H1 (cell line): ENCODE data around the gene CIITA. TPM values are rescaled to one million over a fixed set of nuclear protein-coding genes. Genes with fewer than 3 reads are reported as not detected.

Experiments
- CTCF ChIA-PET: fragments of 300-600 bp; sonication (Branson Sonifier 250); formaldehyde crosslinking; loops from one replicate; lab custom pipeline; 2021; ENCODE audit not compliant: partially characterized antibody; lab: Charles Lee
- POLR2A ChIA-PET: fragments of 300-600 bp; sonication (Branson Sonifier 250); formaldehyde crosslinking; loops from one replicate; lab custom pipeline; 2021; ENCODE audit warnings: inconsistent platforms; ENCODE audit not compliant: partially characterized antibody; lab: Charles Lee
- DNase-seq, 2 experiments: peaks; one replicate each; pipeline versions ENCODE4 v3.0.0 to v3.0.0-alpha.2; 2010 to 2022; ENCODE audit warnings: low spot score in 2 of 2, low read depth in 1 of 2, mixed read lengths in 1 of 2
- FAIRE-seq: peaks from 2 replicates; lab custom pipeline; 2011; peaks lifted over from hg19 to GRCh38; lab: Jason Lieb, UNC
- H2AFZ ChIP-seq: 2 replicates; pipeline ENCODE4 v1.8.1; 2012; ENCODE audit warnings: low read length, inconsistent platforms
- H2AK5ac ChIP-seq: 2 replicates; pipeline ENCODE4 v1.6.1; 2013; ENCODE audit warnings: low read depth, low read length
- H2BK120ac ChIP-seq: replicated peaks from 2 replicates; pipeline ENCODE3; 2013; ENCODE audit warnings: low read depth, low read length, inconsistent platforms
- H2BK12ac ChIP-seq: 2 replicates; pipeline ENCODE4 v1.6.1; 2013; ENCODE audit warnings: low read depth, low read length
- H2BK15ac ChIP-seq: 2 replicates; pipeline ENCODE4 v1.6.1; 2013; ENCODE audit warnings: low read length
- H2BK20ac ChIP-seq: 2 replicates; pipeline ENCODE4 v1.6.1; 2013; ENCODE audit warnings: low read length
- H2BK5ac ChIP-seq: 2 replicates; pipeline ENCODE4 v1.6.1; 2013; ENCODE audit warnings: low read depth, low read length
- H3K14ac ChIP-seq: 2 replicates; pipeline ENCODE4 v1.6.1; 2013; ENCODE audit warnings: inconsistent platforms; ENCODE audit not compliant: insufficient read length
- H3K18ac ChIP-seq: 2 replicates; pipeline ENCODE4 v1.6.1; 2013; ENCODE audit warnings: low read length; ENCODE audit errors: extremely low read depth
- H3K23ac ChIP-seq: 2 replicates; pipeline ENCODE4 v1.6.1; 2013; ENCODE audit warnings: inconsistent platforms; ENCODE audit not compliant: insufficient read length
- H3K23me2 ChIP-seq: 2 replicates; pipeline ENCODE4 v1.6.1; 2013; ENCODE audit warnings: low read depth, low read length
- H3K27ac ChIP-seq: 2 replicates; pipeline ENCODE4 v1.6.1; 2011; ENCODE audit warnings: low read depth, low read length, inconsistent platforms
- H3K27me3 ChIP-seq, 4 experiments: replicated peaks in 1 of 4; 1 replicate in 1 of 4; 2 replicates in 3 of 4; pipeline versions ENCODE4 v1.6.1 to v1.8.1; 2011 to 2013; ENCODE audit warnings: low read length in 3 of 4, mild to moderate bottlenecking in 3 of 4, inconsistent platforms in 2 of 4, mixed read lengths in 2 of 4, moderate library complexity in 1 of 4; ENCODE audit not compliant: control insufficient read depth in 3 of 4, insufficient read depth in 3 of 4; ENCODE audit errors: extremely low read depth in 1 of 4
- H3K36me3 ChIP-seq, 4 experiments: 2 replicates each; pipeline versions ENCODE4 v1.6.1 to v1.8.1; 2011 to 2013; ENCODE audit warnings: mild to moderate bottlenecking in 4 of 4, low read length in 3 of 4, moderate library complexity in 2 of 4, control low read depth in 1 of 4, inconsistent platforms in 1 of 4; ENCODE audit not compliant: insufficient read depth in 4 of 4, control insufficient read depth in 2 of 4
- H3K4ac ChIP-seq: replicated peaks from 2 replicates; pipeline ENCODE3; 2013; ENCODE audit warnings: low read length, low read depth, mixed read lengths, inconsistent platforms; ENCODE audit not compliant: insufficient read length
- H3K4me1 ChIP-seq, 4 experiments: replicated peaks in 1 of 4; 1 replicate in 1 of 4; 2 replicates in 3 of 4; pipeline versions ENCODE4 v1.6.1 to v1.8.1; 2011 to 2013; ENCODE audit warnings: low read length in 3 of 4, inconsistent platforms in 2 of 4, mixed read lengths in 1 of 4; ENCODE audit not compliant: insufficient read depth in 4 of 4, control insufficient read depth in 3 of 4
- H3K4me2 ChIP-seq, 2 experiments: 2 replicates each; pipeline versions ENCODE4 v1.6.1 to v1.8.1; 2011 to 2013; ENCODE audit warnings: low read depth in 2 of 2, low read length in 2 of 2, control low read depth in 1 of 2, inconsistent platforms in 1 of 2, mild to moderate bottlenecking in 1 of 2; ENCODE audit not compliant: insufficient read depth in 1 of 2
- H3K4me3 ChIP-seq, 4 experiments: fragments of 200-600, 300-600 bp in 1 of 4; sonication (generic), shearing (Covaris generic), sonication (Bioruptor Twin) in 1 of 4; 2 replicates each; pipeline versions ENCODE4 v1.5.1 to v1.8.1; 2011 to 2016; ENCODE audit warnings: low read length in 4 of 4, low read depth in 3 of 4, control low read depth in 2 of 4, inconsistent platforms in 2 of 4, mild to moderate bottlenecking in 2 of 4, mixed read lengths in 1 of 4, moderate library complexity in 1 of 4; ENCODE audit not compliant: insufficient read depth in 2 of 4; ENCODE audit errors: extremely low read depth in 1 of 4
- H3K56ac ChIP-seq: replicated peaks from 2 replicates; pipeline ENCODE3; 2013; ENCODE audit warnings: low read depth, mild to moderate bottlenecking, mixed read lengths, low read length, inconsistent platforms; ENCODE audit not compliant: insufficient read length
- H3K79me1 ChIP-seq: 2 replicates; pipeline ENCODE4 v1.6.1; 2013; ENCODE audit warnings: low read depth, low read length, control low read depth
- H3K79me2 ChIP-seq, 2 experiments: 2 replicates each; pipeline versions ENCODE4 v1.6.1 to v1.8.1; 2012 to 2013; ENCODE audit warnings: low read length in 2 of 2, mild to moderate bottlenecking in 2 of 2, inconsistent platforms in 1 of 2; ENCODE audit not compliant: insufficient read depth in 2 of 2, control insufficient read depth in 1 of 2
- H3K9ac ChIP-seq, 4 experiments: replicated peaks in 1 of 4; 1 replicate in 1 of 4; 2 replicates in 3 of 4; pipeline versions ENCODE4 v1.6.1 to v1.8.1; 2011 to 2013; ENCODE audit warnings: low read depth in 3 of 4, low read length in 3 of 4, control low read depth in 2 of 4, mild to moderate bottlenecking in 2 of 4, moderate library complexity in 2 of 4, inconsistent platforms in 1 of 4; ENCODE audit errors: extremely low read depth in 1 of 4
- H3K9me3 ChIP-seq, 2 experiments: 2 replicates each; pipeline versions ENCODE4 v1.6.1 to v1.8.1; 2012 to 2013; ENCODE audit warnings: mild to moderate bottlenecking in 2 of 2, moderate library complexity in 2 of 2, control low read depth in 1 of 2, inconsistent platforms in 1 of 2, low read depth in 1 of 2, low read length in 1 of 2, mixed read lengths in 1 of 2; ENCODE audit not compliant: insufficient read depth in 2 of 2
- H4K20me1 ChIP-seq, 2 experiments: replicated peaks in 1 of 2; 2 replicates each; pipeline versions ENCODE3 to v1.8.1; 2011 to 2013; ENCODE audit warnings: inconsistent platforms in 2 of 2, low read length in 2 of 2, mild to moderate bottlenecking in 1 of 2; ENCODE audit not compliant: insufficient read depth in 2 of 2, control insufficient read depth in 1 of 2
- H4K5ac ChIP-seq: 2 replicates; pipeline ENCODE4 v1.6.1; 2013; ENCODE audit warnings: low read length, low read depth, mixed read lengths, inconsistent platforms; ENCODE audit not compliant: insufficient read length
- H4K8ac ChIP-seq: 2 replicates; pipeline ENCODE4 v1.8.0; 2013; ENCODE audit warnings: mild to moderate bottlenecking, moderate library complexity, low read length, inconsistent platforms; ENCODE audit not compliant: insufficient read depth; ENCODE audit errors: extremely low read depth
- H4K91ac ChIP-seq: replicated peaks from 2 replicates; pipeline ENCODE3; 2013; ENCODE audit warnings: low read length, mixed read lengths, inconsistent platforms; ENCODE audit not compliant: insufficient read length
- BRCA1 ChIP-seq: IDR thresholded peaks from 2 replicates; pipeline ENCODE4 v1.6.1; 2012; ENCODE audit warnings: low read depth, low read length, improper control_type of control experiment
- CEBPB ChIP-seq: IDR thresholded peaks from 2 replicates; pipeline ENCODE4 v1.6.1; 2012; ENCODE audit warnings: low read depth, low read length
- CREB1 ChIP-seq: IDR thresholded peaks from 2 replicates; pipeline ENCODE4 v1.6.1; 2012; ENCODE audit warnings: inconsistent platforms
- EZH2 ChIP-seq: fragments of 200-600 bp; sonication (generic); IDR thresholded peaks from 2 replicates; pipeline ENCODE4 v1.7.1; 2012; ENCODE audit warnings: low read depth, mild to moderate bottlenecking, moderate library complexity, low read length, inconsistent platforms; ENCODE audit not compliant: severe bottlenecking
- HDAC6 ChIP-seq: IDR thresholded peaks from one replicate; pipeline ENCODE4 v1.7.1; 2012; ENCODE audit warnings: low read depth, mild to moderate bottlenecking, inconsistent platforms, low read length, moderate library complexity
- JUN ChIP-seq: IDR thresholded peaks from 2 replicates; pipeline ENCODE4 v1.6.1; 2011; ENCODE audit warnings: low read depth, mild to moderate bottlenecking, improper control_type of control experiment, low read length
- KDM4A ChIP-seq: IDR thresholded peaks from one replicate; pipeline ENCODE4 v1.7.1; 2012; ENCODE audit warnings: low read depth, mild to moderate bottlenecking, moderate library complexity, low read length, inconsistent platforms; ENCODE audit not compliant: severe bottlenecking
- PHF8 ChIP-seq: fragments of 200-600 bp; sonication (generic); conservative IDR thresholded peaks from 2 replicates; pipeline ENCODE4 v1.7.1; 2012; ENCODE audit warnings: low read depth, mild to moderate bottlenecking, inconsistent platforms, low read length, moderate library complexity
- RXRA ChIP-seq: IDR thresholded peaks from 2 replicates; pipeline ENCODE4 v1.6.1; 2011; ENCODE audit warnings: low read depth, mild to moderate bottlenecking, low read length, moderate library complexity; ENCODE audit not compliant: insufficient read depth
- SP4 ChIP-seq: IDR thresholded peaks from 2 replicates; pipeline ENCODE4 v1.6.1; 2012; ENCODE audit warnings: low read length, inconsistent platforms
- TCF12 ChIP-seq: IDR thresholded peaks from 2 replicates; pipeline ENCODE4 v1.6.1; 2011; ENCODE audit warnings: low read depth, mild to moderate bottlenecking, low read length
- TEAD4 ChIP-seq: IDR thresholded peaks from 2 replicates; pipeline ENCODE4 v1.6.1; 2012; ENCODE audit warnings: low read depth, low read length, inconsistent platforms, mixed read lengths
- YY1 ChIP-seq: IDR thresholded peaks from 2 replicates; pipeline ENCODE4 v1.6.1; 2011; ENCODE audit warnings: low read depth, mild to moderate bottlenecking, low read length
- ZNF274 ChIP-seq: IDR thresholded peaks from 2 replicates; pipeline ENCODE4 v1.7.0; 2012; ENCODE audit warnings: low read length, borderline replicate concordance; ENCODE audit errors: extremely low read depth
- WGBS, 2 experiments: shearing (Covaris generic) in 1 of 2; methylation state at CpG; one replicate each; pipeline versions ENCODE4 v1.1.6 to v1.1.7; 2013 to 2015; ENCODE audit warnings: low lambda C conversion rate in 2 of 2, mixed read lengths in 2 of 2, inconsistent platforms in 1 of 2, low coverage in 1 of 2, missing lambda C conversion rate in 1 of 2; ENCODE audit not compliant: insufficient replicate concordance in 2 of 2, insufficient coverage in 1 of 2, insufficient read length in 1 of 2; ENCODE audit errors: extremely low coverage in 1 of 2, missing lambda C conversion rate in 1 of 2; 5-methylcytosine and 5-hydroxymethylcytosine counted together
- polyA plus RNA-seq, 7 experiments: library from polyadenylated mRNA; depleted of rRNA in 3 of 7; stranded (reverse) in 5 of 7; unstranded in 2 of 7; fragments of >200 nt in 5 of 7; fragments of 200-250 nt in 2 of 7; gene quantifications; 1 replicate in 5 of 7; 2 replicates in 1 of 7; 4 replicates in 1 of 7; pipeline versions ENCODE4 v1.2.1 to v1.2.3, GENCODE V29; 2011 to 2013; ENCODE audit warnings: missing spikeins in 2 of 7, mixed read lengths in 2 of 7
- total RNA-seq: library from RNA; stranded (reverse); fragmentation: NEBNext Ultra II Directional; extraction: Animal tissue kit (Norgen Biotek cat#: 25700); gene quantifications from 2 replicates; pipeline ENCODE4 v1.2.1, GENCODE V29; 2021
- TF ChIP-seq, protein P1 (sequence below): IDR thresholded peaks from 2 replicates; pipeline ENCODE4 v1.6.1; 2012; ENCODE audit warnings: inconsistent platforms

The CIITA gene
- total and polyA plus RNA-seq, 2 of the 8 experiments (the other 6 are each of a cell fraction or from before 2014, with no cell fraction given): 0.07 to 0.17 TPM

GRCh38 chr16:10969615-10970014, 92.6 kb downstream of the CIITA start:
- no peaks in the 10 kb centered on the region for H3K23me2 ChIP-seq
- no peak overlapping the region for H3K18ac ChIP-seq
- WGBS, 2 experiments: 77% methylated on average over 1 of the region's 1 CpG; no CpG with 5 or more reads in 1 of the 2 experiments
- peaks cover 0 to 3% of the 10 kb centered on the region in 2 experiments for H4K20me1 ChIP-seq
- H3K27me3 ChIP-seq: no peaks in the 10 kb centered on the region
- H2BK5ac ChIP-seq: no peak overlapping the region
- no peaks in the 10 kb centered on the region for H3K79me2 ChIP-seq
- no peak overlapping the region for H3K14ac ChIP-seq
- ChIA-PET CTCF (interaction anchor here (1.4 to 8.2 kb wide), 6 partner anchors 10 to 417 kb away, joined by 3 to 117 read pairs (median 6); no protein-coding TSS in a partner anchor), POLR2A (interaction anchor here (0.9 kb wide), 1 partner anchor 286 kb away, joined by 4 read pairs; the partner anchor contains the start of gene SOCS1)
- DNase-seq (no peak), FAIRE-seq (no peak)
- H2BK120ac ChIP-seq: no peak overlapping the region
- H4K91ac ChIP-seq: no peak overlapping the region
- H4K8ac ChIP-seq: no peak overlapping the region
- no peaks in the 10 kb centered on the region for H3K79me1 ChIP-seq
- H3K56ac ChIP-seq: no peak overlapping the region
- H2BK15ac ChIP-seq: no peak overlapping the region
- H3K36me3 ChIP-seq: peaks cover 0 to 3% (median 0%) of the 10 kb centered on the region in 4 experiments; a peak in 1 of 8 replicates
- no peak overlapping the region for H3K4me2 ChIP-seq
- H3K4ac ChIP-seq: no peak overlapping the region
- H3K4me1 ChIP-seq: peaks cover 0 to 2% (median 0%) of the 10 kb centered on the region in 4 experiments; a peak in 2 of 7 replicates
- no peak overlapping the region for H3K4me3 ChIP-seq
- H2AK5ac ChIP-seq: no peak overlapping the region
- no peak overlapping the region for H3K27ac ChIP-seq
- H3K9ac ChIP-seq: no peak overlapping the region
- no peak overlapping the region for H2BK12ac ChIP-seq
- H3K9me3 ChIP-seq: no peaks in the 10 kb centered on the region
- no peak overlapping the region for H2BK20ac ChIP-seq
- no peak overlapping the region for H4K5ac ChIP-seq
- no peak overlapping the region for H2AFZ ChIP-seq
- H3K23ac ChIP-seq: no peak overlapping the region
- no peak for TF ChIP-seq CREB1
- TF ChIP-seq RXRA: no peak
- no peak for TF ChIP-seq BRCA1
- no peak for TF ChIP-seq TEAD4
- TF ChIP-seq YY1: no peak
- no peak for TF ChIP-seq EZH2
- TF ChIP-seq CEBPB: no peak
- TF ChIP-seq, protein P1, sequence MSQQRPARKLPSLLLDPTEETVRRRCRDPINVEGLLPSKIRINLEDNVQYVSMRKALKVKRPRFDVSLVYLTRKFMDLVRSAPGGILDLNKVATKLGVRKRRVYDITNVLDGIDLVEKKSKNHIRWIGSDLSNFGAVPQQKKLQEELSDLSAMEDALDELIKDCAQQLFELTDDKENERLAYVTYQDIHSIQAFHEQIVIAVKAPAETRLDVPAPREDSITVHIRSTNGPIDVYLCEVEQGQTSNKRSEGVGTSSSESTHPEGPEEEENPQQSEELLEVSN: no peak
- no peak for TF ChIP-seq ZNF274
- TF ChIP-seq HDAC6: no peak
- TF ChIP-seq PHF8: no peak
- no peak for TF ChIP-seq SP4
- no peak for TF ChIP-seq TCF12
- TF ChIP-seq KDM4A: no peak
- TF ChIP-seq JUN: no peak
